ENCODE data around the gene ATG4B.

ATG4B gene

DNA sequence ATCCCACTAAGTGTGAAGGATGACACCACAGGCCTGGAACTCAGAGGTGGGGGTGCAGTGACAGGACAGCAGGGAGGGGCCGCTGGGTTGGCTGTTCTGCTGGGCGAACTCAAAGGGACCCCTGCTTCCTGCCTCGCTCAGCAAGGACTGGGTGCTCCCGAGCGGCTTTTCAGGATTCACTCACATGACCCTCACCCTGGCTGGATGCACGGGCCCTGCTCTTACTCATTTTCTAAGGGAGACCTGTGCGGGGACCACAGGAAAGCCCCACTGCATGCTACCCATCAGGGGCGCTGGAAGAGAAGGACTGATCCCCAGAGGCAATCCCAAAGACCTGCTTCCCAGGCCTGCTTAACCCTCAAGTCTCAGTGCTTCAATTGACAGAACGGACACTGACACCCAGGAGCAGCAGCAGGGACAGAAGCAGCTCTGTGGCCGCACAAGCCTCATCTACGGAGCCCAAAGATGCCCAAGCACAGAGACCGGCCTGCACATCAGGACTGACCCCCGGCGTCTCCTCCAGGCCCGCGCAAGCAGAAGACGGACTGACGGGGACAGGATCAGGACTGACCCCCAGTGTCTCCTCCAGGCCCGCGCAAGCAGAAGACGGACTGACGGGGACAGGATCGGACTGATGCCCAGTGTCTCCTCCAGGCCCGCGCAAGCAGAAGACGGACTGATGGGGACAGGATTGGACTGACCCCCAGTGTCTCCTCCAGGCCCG, 30.2 kb upstream of the ATG4B start:
- no peak for DNase-seq (ENCODE audit: low read depth)
- TF ChIP-seq CTCF (conservative IDR thresholded peaks at IDR 0.05; ENCODE audit: low read depth, low read length): no peak
- no peak overlapping the region for H3K4me3 ChIP-seq (ENCODE audit: low read length)

- no peak for TF ChIP-seq CTCF (conservative IDR thresholded peaks at IDR 0.05; ENCODE audit: low read depth, low read length)
- H3K4me3 ChIP-seq (ENCODE audit: low read length): no peak overlapping the region
These were observed 28.6 kb upstream of the ATG4B start for GRCh38 chr2:241608881-241609280.

GRCh38 chr2:241609859-241610793, 27.4 kb upstream of the ATG4B start:
- DNase-seq (ENCODE audit: low read depth): peak; percentile 52
- peak; percentile 50 for TF ChIP-seq CTCF (conservative IDR thresholded peaks at IDR 0.05; ENCODE audit: low read depth, low read length)
- peak overlapping the region; percentile 56 for H3K4me3 ChIP-seq (ENCODE audit: low read length)

More at GRCh38 chr2:241608881-241609280, 28.6 kb upstream of the ATG4B start:
- DNase-seq (ENCODE audit: low read depth): no peak

GRCh38 chr2:241611062-241611461, 26.4 kb upstream of the ATG4B start:
- DNase-seq (ENCODE audit: low read depth): no peak
- no peak overlapping the region for H3K4me3 ChIP-seq (ENCODE audit: low read length)
- no peak for TF ChIP-seq CTCF (conservative IDR thresholded peaks at IDR 0.05; ENCODE audit: low read depth, low read length)

DNA sequence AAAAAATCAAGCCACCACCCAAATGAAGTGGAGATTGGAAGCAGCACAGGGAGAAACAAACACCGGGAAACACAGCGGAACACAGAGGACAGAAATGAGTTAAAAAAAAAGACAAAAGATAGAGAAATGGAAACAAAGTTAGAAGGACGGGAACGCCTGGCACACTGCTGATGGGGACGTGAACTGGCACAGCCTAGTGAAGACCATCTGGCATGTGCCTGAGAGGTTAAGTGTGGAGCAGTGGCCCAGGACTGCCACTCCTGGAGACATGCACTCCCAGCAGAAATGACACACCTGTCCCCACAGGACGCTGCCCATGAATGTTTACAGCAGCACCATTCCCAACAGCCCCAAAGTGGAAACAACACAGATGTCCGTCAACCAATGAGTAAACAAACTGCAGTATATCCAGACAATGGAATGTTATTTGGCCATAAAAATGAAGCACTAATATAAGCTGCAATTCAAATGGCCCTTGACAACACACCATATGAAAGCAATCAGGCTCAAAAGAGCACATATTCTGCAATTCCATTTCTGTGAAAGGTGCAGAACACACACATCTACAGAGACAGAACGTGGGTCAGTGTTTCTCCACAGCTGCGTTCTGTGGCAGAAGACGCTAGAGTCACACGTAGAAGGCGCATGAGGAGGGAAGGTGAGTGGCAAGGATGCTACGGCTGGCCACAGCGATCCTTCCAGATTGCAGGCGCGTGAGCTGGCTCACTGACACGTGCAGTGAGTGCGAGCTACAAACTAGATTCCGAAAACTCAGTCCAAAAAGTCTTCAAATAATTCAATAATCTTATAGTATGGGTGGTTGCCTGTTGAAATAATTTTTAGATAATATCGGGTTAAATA, 25.1 kb upstream of the ATG4B start:
- no peak for TF ChIP-seq CTCF (conservative IDR thresholded peaks at IDR 0.05; ENCODE audit: low read depth, low read length)
- H3K4me3 ChIP-seq (ENCODE audit: low read length): no peak overlapping the region
- no peak for DNase-seq (ENCODE audit: low read depth)

DNA sequence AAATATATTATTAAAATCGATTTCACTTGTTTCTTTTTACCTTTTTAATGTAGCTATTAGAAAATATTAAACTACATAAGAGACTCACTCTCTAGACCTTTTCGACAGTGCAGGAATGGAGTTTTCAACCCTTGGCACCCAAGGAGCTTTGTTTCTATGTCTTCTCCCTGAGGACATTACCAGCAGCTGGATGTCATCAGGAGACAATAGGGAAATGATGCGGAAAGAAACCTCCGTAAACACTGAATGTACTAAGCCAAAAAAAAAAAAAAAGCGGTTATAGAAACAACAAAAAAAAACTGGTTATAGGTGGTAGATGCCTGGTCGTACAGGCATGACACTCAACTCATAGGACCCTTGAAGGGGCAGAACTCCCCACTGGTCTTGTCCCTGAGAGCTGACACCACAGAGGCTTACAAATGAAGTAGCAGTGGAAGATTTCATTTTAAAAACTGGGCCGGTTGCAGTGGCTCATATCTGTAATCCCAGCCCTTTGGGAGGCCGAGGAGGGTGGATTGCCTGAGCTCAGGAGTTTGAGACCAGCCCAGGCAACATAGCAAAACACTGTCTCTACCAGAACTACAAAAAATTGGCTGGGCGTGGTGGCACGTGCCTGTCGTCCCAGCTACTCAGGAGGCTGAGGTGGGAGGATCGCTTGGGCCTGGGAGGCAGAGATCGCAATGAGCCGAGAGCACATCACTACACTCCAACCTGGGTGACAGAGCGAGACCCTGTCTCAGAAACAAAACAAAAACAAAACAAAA, 24.3 kb upstream of the ATG4B start:
- no peak for TF ChIP-seq CTCF (conservative IDR thresholded peaks at IDR 0.05; ENCODE audit: low read depth, low read length)
- no peak overlapping the region for H3K4me3 ChIP-seq (ENCODE audit: low read length)
- DNase-seq (ENCODE audit: low read depth): no peak

All from retinal pigment epithelial cell (primary cell).